ENCODE data around the gene CDC42EP5. TPM values are rescaled to one million over a fixed set of nuclear protein-coding genes. Genes with fewer than 3 reads are reported as not detected.

CDC42EP5 gene
- total and polyA plus RNA-seq, 12 donors, result 0.44 to 36.0 (median 15.7) TPM

GRCh38 chr19:54422136-54422535 lies 51.0 kb downstream of the CDC42EP5 start:
- H3K27ac ChIP-seq, result no peak overlapping the region
- H3K36me3 ChIP-seq (replicated peaks in 1 of 2), result no peaks in the 10 kb centered on the region
- TF ChIP-seq CTCF (IDR thresholded peaks at IDR 0.05) (no peak), POLR2A (IDR thresholded peaks at IDR 0.05) (no peak)
- no peak for DNase-seq
- H3K4me3 ChIP-seq, result no peak overlapping the region
- H3K4me1 ChIP-seq (replicated peaks in 1 of 2), result peaks cover 0 to 5% of the 10 kb centered on the region in 2 donors
- intact Hi-C loops (cut with DNase I), result no loop called here
- WGBS, 4 donors, result 83 to 86% (median 84%) methylated on average over 11 to 20 of the region's 20 CpGs
- no peaks in the 10 kb centered on the region for H3K9me3 ChIP-seq (replicated peaks in 1 of 3)
- peaks cover 19% of the 10 kb centered on the region for H3K27me3 ChIP-seq

GRCh38 chr19:54421521-54421920 lies 51.6 kb downstream of the CDC42EP5 start:
- 76 to 86% (median 81%) methylated on average over 3 to 7 of the region's 7 CpGs; no CpG with 5 or more reads in 1 of the 4 donors for whole genome bisulfite sequencing, 4 donors
- Histone ChIP-seq H3K27ac (no peak overlapping the region), H3K9me3 (replicated peaks in 1 of 3) (no peaks in the 10 kb centered on the region), H3K27me3 (peaks cover 24% of the 10 kb centered on the region), H3K4me1 (replicated peaks in 1 of 2) (peaks cover 0 to 5% of the 10 kb centered on the region in 2 donors), H3K36me3 (replicated peaks in 1 of 2) (no peaks in the 10 kb centered on the region), H3K4me3 (no peak overlapping the region)
- intact Hi-C loops (cut with DNase I), result no loop called here
- no peak for DNase-seq
- TF ChIP-seq CTCF (IDR thresholded peaks at IDR 0.05), result no peak
- TF ChIP-seq POLR2A (IDR thresholded peaks at IDR 0.05), result no peak

GRCh38 chr19:54421169-54421516 lies 52.0 kb downstream of the CDC42EP5 start:
- Histone ChIP-seq H3K36me3 (replicated peaks in 1 of 2) (no peaks in the 10 kb centered on the region), H3K9me3 (replicated peaks in 1 of 3) (no peaks in the 10 kb centered on the region), H3K27me3 (peaks cover 25% of the 10 kb centered on the region), H3K4me1 (replicated peaks in 1 of 2) (peaks cover 0 to 5% of the 10 kb centered on the region in 2 donors), H3K27ac (no peak overlapping the region), H3K4me3 (no peak overlapping the region)
- TF ChIP-seq POLR2A (IDR thresholded peaks at IDR 0.05), result no peak
- TF ChIP-seq CTCF (IDR thresholded peaks at IDR 0.05), result no peak
- intact Hi-C loops (cut with DNase I), result no loop called here
- no peak for DNase-seq
- WGBS, 4 donors, result 0 to 44% (median 36%) methylated on average over 1 to 9 of the region's 9 CpGs

- no peak for TF ChIP-seq CTCF (IDR thresholded peaks at IDR 0.05)
- no peak for TF ChIP-seq POLR2A (IDR thresholded peaks at IDR 0.05)
Measured at GRCh38 chr19:54420383-54421168, 52.5 kb downstream of the CDC42EP5 start.

More at GRCh38 chr19:54420383-54421168, 52.5 kb downstream of the CDC42EP5 start:
- no peaks in the 10 kb centered on the region for H3K36me3 ChIP-seq (replicated peaks in 1 of 2)
- intact Hi-C loops (cut with DNase I), result no loop called here
- peaks cover 25% of the 10 kb centered on the region for H3K27me3 ChIP-seq
- H3K27ac ChIP-seq, result no peak overlapping the region
- no peak overlapping the region for H3K4me3 ChIP-seq
- peaks cover 0 to 5% of the 10 kb centered on the region in 2 donors for H3K4me1 ChIP-seq (replicated peaks in 1 of 2)
- no peak for DNase-seq
- H3K9me3 ChIP-seq (replicated peaks in 1 of 3), result no peaks in the 10 kb centered on the region
- WGBS, 4 donors, result 18 to 37% (median 20%) methylated on average over 2 to 37 of the region's 37 CpGs

Data from adrenal gland (tissue), 12 donors.